ENCODE results near the gene MET. TPM values are rescaled to one million over a fixed set of nuclear protein-coding genes. Genes with fewer than 3 reads are reported as not detected.

MET gene
- total and polyA plus RNA-seq, 10 of the 15 experiments (the other 5 are each of a cell fraction or from before 2014, with no cell fraction given), result 0.01 to 0.21 TPM; not detected in 8

DNA sequence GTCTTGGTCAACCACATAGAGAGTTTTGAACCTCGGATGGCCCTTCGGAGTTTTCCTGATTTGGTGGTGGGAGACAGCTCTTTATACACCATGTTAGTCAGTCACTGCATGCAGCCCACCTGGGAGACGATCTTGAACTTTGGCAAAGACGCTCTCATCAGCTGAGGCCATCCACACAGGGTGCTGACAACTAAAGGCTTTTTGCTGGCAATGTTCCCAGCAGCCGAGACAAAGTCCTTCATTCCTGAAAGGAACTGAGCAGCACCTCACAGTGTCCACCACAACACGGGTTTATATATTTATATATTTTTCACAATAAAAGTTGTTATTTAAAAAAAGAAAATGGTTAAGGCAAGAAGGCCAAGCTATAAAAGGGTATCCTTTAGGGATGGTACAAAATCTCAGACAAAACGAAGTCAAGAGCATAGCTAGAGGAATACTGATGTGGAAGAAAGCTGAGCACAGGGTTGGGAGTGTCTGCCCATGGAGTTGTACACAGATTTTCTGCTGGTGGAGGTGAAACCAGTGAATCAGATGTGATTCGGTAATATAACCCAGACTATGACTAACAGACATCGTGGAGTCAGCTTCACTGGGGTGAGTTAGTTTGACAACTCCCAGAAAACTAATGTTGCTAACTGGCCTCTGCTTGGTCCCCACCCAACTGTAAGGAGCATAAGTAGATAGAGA is 163.0 kb downstream of the MET start (continued):
- TF ChIP-seq, protein P1, sequence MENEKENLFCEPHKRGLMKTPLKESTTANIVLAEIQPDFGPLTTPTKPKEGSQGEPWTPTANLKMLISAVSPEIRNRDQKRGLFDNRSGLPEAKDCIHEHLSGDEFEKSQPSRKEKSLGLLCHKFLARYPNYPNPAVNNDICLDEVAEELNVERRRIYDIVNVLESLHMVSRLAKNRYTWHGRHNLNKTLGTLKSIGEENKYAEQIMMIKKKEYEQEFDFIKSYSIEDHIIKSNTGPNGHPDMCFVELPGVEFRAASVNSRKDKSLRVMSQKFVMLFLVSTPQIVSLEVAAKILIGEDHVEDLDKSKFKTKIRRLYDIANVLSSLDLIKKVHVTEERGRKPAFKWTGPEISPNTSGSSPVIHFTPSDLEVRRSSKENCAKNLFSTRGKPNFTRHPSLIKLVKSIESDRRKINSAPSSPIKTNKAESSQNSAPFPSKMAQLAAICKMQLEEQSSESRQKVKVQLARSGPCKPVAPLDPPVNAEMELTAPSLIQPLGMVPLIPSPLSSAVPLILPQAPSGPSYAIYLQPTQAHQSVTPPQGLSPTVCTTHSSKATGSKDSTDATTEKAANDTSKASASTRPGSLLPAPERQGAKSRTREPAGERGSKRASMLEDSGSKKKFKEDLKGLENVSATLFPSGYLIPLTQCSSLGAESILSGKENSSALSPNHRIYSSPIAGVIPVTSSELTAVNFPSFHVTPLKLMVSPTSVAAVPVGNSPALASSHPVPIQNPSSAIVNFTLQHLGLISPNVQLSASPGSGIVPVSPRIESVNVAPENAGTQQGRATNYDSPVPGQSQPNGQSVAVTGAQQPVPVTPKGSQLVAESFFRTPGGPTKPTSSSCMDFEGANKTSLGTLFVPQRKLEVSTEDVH (IDR thresholded peaks at IDR 0.05; ENCODE audit: low read depth, partially characterized antibody), result no peak
- TF ChIP-seq, protein P2, sequence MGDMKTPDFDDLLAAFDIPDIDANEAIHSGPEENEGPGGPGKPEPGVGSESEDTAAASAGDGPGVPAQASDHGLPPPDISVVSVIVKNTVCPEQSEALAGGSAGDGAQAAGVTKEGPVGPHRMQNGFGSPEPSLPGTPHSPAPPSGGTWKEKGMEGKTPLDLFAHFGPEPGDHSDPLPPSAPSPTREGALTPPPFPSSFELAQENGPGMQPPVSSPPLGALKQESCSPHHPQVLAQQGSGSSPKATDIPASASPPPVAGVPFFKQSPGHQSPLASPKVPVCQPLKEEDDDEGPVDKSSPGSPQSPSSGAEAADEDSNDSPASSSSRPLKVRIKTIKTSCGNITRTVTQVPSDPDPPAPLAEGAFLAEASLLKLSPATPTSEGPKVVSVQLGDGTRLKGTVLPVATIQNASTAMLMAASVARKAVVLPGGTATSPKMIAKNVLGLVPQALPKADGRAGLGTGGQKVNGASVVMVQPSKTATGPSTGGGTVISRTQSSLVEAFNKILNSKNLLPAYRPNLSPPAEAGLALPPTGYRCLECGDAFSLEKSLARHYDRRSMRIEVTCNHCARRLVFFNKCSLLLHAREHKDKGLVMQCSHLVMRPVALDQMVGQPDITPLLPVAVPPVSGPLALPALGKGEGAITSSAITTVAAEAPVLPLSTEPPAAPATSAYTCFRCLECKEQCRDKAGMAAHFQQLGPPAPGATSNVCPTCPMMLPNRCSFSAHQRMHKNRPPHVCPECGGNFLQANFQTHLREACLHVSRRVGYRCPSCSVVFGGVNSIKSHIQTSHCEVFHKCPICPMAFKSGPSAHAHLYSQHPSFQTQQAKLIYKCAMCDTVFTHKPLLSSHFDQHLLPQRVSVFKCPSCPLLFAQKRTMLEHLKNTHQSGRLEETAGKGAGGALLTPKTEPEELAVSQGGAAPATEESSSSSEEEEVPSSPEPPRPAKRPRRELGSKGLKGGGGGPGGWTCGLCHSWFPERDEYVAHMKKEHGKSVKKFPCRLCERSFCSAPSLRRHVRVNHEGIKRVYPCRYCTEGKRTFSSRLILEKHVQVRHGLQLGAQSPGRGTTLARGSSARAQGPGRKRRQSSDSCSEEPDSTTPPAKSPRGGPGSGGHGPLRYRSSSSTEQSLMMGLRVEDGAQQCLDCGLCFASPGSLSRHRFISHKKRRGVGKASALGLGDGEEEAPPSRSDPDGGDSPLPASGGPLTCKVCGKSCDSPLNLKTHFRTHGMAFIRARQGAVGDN (IDR thresholded peaks at IDR 0.05), result no peak
- TF ChIP-seq, protein P3, sequence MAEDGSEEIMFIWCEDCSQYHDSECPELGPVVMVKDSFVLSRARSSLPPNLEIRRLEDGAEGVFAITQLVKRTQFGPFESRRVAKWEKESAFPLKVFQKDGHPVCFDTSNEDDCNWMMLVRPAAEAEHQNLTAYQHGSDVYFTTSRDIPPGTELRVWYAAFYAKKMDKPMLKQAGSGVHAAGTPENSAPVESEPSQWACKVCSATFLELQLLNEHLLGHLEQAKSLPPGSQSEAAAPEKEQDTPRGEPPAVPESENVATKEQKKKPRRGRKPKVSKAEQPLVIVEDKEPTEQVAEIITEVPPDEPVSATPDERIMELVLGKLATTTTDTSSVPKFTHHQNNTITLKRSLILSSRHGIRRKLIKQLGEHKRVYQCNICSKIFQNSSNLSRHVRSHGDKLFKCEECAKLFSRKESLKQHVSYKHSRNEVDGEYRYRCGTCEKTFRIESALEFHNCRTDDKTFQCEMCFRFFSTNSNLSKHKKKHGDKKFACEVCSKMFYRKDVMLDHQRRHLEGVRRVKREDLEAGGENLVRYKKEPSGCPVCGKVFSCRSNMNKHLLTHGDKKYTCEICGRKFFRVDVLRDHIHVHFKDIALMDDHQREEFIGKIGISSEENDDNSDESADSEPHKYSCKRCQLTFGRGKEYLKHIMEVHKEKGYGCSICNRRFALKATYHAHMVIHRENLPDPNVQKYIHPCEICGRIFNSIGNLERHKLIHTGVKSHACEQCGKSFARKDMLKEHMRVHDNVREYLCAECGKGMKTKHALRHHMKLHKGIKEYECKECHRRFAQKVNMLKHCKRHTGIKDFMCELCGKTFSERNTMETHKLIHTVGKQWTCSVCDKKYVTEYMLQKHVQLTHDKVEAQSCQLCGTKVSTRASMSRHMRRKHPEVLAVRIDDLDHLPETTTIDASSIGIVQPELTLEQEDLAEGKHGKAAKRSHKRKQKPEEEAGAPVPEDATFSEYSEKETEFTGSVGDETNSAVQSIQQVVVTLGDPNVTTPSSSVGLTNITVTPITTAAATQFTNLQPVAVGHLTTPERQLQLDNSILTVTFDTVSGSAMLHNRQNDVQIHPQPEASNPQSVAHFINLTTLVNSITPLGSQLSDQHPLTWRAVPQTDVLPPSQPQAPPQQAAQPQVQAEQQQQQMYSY (CRISPR knock-in tag; IDR thresholded peaks at IDR 0.05), result no peak
- TF ChIP-seq NR2C2 (IDR thresholded peaks at IDR 0.05; ENCODE audit: borderline replicate concordance, control insufficient read depth, insufficient read length, low read depth) (no peak), CHD4 (IDR thresholded peaks at IDR 0.05) (no peak)
- TF ChIP-seq, protein P4, sequence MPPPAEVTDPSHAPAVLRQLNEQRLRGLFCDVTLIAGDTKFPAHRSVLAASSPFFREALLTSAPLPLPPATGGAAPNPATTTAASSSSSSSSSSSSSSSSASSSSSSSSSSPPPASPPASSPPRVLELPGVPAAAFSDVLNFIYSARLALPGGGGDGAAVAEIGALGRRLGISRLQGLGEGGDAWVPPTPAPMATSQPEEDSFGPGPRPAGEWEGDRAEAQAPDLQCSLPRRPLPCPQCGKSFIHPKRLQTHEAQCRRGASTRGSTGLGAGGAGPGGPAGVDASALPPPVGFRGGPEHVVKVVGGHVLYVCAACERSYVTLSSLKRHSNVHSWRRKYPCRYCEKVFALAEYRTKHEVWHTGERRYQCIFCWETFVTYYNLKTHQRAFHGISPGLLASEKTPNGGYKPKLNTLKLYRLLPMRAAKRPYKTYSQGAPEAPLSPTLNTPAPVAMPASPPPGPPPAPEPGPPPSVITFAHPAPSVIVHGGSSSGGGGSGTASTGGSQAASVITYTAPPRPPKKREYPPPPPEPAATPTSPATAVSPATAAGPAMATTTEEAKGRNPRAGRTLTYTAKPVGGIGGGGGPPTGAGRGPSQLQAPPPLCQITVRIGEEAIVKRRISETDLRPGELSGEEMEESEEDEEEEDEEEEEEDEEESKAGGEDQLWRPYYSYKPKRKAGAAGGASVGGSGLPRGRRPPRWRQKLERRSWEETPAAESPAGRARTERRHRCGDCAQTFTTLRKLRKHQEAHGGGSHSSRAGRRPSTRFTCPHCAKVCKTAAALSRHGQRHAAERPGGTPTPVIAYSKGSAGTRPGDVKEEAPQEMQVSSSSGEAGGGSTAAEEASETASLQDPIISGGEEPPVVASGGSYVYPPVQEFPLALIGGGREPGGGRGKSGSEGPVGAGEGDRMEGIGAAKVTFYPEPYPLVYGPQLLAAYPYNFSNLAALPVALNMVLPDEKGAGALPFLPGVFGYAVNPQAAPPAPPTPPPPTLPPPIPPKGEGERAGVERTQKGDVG (CRISPR knock-in tag; IDR thresholded peaks at IDR 0.05), result no peak
